HL-60 (cell line): ENCODE results near the gene OR5A2.

ENCODE experiments used
- GABPA ChIP-seq: IDR thresholded peaks from 2 replicates; pipeline ENCODE4 v1.6.1; 2012; ENCODE audit warnings: low read depth
- POLR2AphosphoS5 ChIP-seq: IDR thresholded peaks from 2 replicates; pipeline ENCODE4 v1.6.1; 2012; ENCODE audit warnings: low read depth
- REST ChIP-seq: IDR thresholded peaks from 2 replicates; pipeline ENCODE4 v1.6.1; 2012; ENCODE audit warnings: low read depth; ENCODE audit not compliant: insufficient replicate concordance
- SPI1 ChIP-seq: IDR thresholded peaks from 2 replicates; pipeline ENCODE4 v1.6.1; 2012; ENCODE audit warnings: low read depth, mild to moderate bottlenecking, borderline replicate concordance
- TF ChIP-seq, protein P1 (sequence below): IDR thresholded peaks from one replicate; pipeline ENCODE4 v1.5.1; 2011; ENCODE audit warnings: low read length, control low read depth, inconsistent platforms; ENCODE audit not compliant: insufficient read depth

DNA sequence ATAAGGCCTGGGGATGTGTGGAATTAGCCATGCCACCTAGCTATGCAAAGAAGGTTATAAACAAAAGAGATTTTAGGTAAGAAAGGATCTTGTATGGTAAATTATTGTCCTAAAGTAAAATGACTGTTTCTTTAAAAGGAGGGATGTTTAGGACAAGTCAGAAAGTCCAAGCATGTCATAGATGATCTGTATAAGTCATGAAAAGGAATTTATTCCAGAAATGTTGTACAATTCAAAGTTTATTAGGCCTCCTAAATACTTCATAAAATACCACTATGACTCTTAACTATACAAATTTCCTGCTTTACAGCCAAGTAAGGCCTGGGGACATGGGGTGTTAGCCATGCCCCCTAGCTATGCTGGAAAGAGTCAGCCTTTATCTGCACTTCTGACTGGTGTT is 22.7 kb downstream of the OR5A2 start:
- TF ChIP-seq, protein P1, sequence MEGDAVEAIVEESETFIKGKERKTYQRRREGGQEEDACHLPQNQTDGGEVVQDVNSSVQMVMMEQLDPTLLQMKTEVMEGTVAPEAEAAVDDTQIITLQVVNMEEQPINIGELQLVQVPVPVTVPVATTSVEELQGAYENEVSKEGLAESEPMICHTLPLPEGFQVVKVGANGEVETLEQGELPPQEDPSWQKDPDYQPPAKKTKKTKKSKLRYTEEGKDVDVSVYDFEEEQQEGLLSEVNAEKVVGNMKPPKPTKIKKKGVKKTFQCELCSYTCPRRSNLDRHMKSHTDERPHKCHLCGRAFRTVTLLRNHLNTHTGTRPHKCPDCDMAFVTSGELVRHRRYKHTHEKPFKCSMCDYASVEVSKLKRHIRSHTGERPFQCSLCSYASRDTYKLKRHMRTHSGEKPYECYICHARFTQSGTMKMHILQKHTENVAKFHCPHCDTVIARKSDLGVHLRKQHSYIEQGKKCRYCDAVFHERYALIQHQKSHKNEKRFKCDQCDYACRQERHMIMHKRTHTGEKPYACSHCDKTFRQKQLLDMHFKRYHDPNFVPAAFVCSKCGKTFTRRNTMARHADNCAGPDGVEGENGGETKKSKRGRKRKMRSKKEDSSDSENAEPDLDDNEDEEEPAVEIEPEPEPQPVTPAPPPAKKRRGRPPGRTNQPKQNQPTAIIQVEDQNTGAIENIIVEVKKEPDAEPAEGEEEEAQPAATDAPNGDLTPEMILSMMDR = no peak
- no peak for TF ChIP-seq GABPA
- no peak for TF ChIP-seq REST
- no peak for TF ChIP-seq POLR2AphosphoS5
- no peak for TF ChIP-seq SPI1
